Upper lobe of left lung (tissue), 6 donors: ENCODE results near the gene MTHFD1L. TPM values are rescaled to one million over a fixed set of nuclear protein-coding genes. Genes with fewer than 3 reads are reported as not detected.
A peak's percentile ranks its signal among the peaks of the same experiment; 100 is the strongest.

ENCODE experiments used
- ATAC-seq, 2 donors: fragments of 200-7000 bp; cut with Tn5 transposase; one replicate each; pipeline ENCODE4 v1.9.1; 2022; ENCODE audit warnings: mild to moderate bottlenecking in 2 of 2, moderate library complexity in 2 of 2; ENCODE audit not compliant: low FRiP score in 2 of 2
- DNase-seq, 2 donors: peaks; one replicate each; pipeline ENCODE4 v3.0.0-alpha.2; 2019 to 2020
- H3K27ac ChIP-seq, 4 donors: fragments of 200-600 bp; sonication (generic); one replicate each; pipeline ENCODE4 v1.5.1; 2016 to 2019
- H3K27me3 ChIP-seq, 4 donors: fragments of 200-600 bp; sonication (generic); one replicate each; pipeline ENCODE4 v1.5.1; 2017 to 2019
- H3K36me3 ChIP-seq, 4 donors: fragments of 200-600 bp; sonication (generic); one replicate each; pipeline ENCODE4 v1.5.1; 2016 to 2019
- H3K4me1 ChIP-seq, 4 donors: fragments of 200-600 bp; sonication (generic); one replicate each; pipeline ENCODE4 v1.5.1; 2018 to 2019
- H3K4me3 ChIP-seq, 4 donors: fragments of 200-600 bp; sonication (generic); one replicate each; pipeline ENCODE4 v1.5.1; 2017 to 2019; ENCODE audit warnings: mild to moderate bottlenecking in 2 of 4, moderate library complexity in 1 of 4
- H3K9me3 ChIP-seq, 4 donors: fragments of 200-600 bp; sonication (generic); one replicate each; pipeline ENCODE4 v1.5.1; 2018 to 2019
- EP300 ChIP-seq, 4 donors: sonication (generic); formaldehyde crosslinking; IDR thresholded peaks; one replicate each; pipeline ENCODE4 v1.5.1; 2017; ENCODE audit warnings: antibody characterized with exemption in 4 of 4, control low read depth in 2 of 4
- POLR2A ChIP-seq, 4 donors: fragments of 450-650 bp; IDR thresholded peaks; one replicate each; pipeline ENCODE4 v1.5.1; 2016 to 2017; ENCODE audit warnings: antibody characterized with exemption in 4 of 4, mild to moderate bottlenecking in 2 of 4
- POLR2AphosphoS5 ChIP-seq, 2 donors: sonication (generic); formaldehyde crosslinking; IDR thresholded peaks; one replicate each; pipeline ENCODE4 v1.5.1; 2017; ENCODE audit warnings: antibody characterized with exemption in 2 of 2
- WGBS, 2 donors: methylation state at CpG; one replicate each; pipeline ENCODE4 v1.1.5; 2017 to 2018; 5-methylcytosine and 5-hydroxymethylcytosine counted together
- total RNA-seq, 6 donors: library from RNA; depleted of rRNA in 4 of 6; stranded (reverse); fragments of >200 nt in 4 of 6; gene quantifications; one replicate each; pipeline versions ENCODE4 v1.1.0 to v1.2.1, GENCODE V29; 2016 to 2021
- TF ChIP-seq, protein P1 (sequence below), 6 experiments: fragments of 450-650 bp in 4 of 6; fragments of 200-600 bp in 2 of 6; sonication (generic) in 2 of 6; IDR thresholded peaks; one replicate each; pipeline ENCODE4 v1.5.1; 2016 to 2019; ENCODE audit warnings: antibody characterized with exemption in 6 of 6
- donor health status: DM: no; HTN: no; CAD: no; lungs with moderate emphysema.
- donor health status: DM: no; HTN: yes; CAD: no; lungs with severe emphysema.

The MTHFD1L gene
- total RNA-seq, 6 donors from 2014 or later: 11.8 to 32.3 (median 19.4) TPM

- ATAC-seq (peak; percentile 70 to 82), DNase-seq (peak in 1 of 2 donors; percentile 40)
- Histone ChIP-seq H3K27ac (no peak overlapping the region), H3K4me3 (no peak overlapping the region), H3K36me3 (peaks cover 0 to 30% (median 3%) of the 10 kb centered on the region in 4 donors), H3K27me3 (no peaks in the 10 kb centered on the region), H3K9me3 (no peaks in the 10 kb centered on the region), H3K4me1 (peaks cover 0 to 6% (median 6%) of the 10 kb centered on the region in 4 donors)
- TF ChIP-seq POLR2A (IDR thresholded peaks at IDR 0.05) (no peak), POLR2AphosphoS5 (IDR thresholded peaks at IDR 0.05) (no peak)
- TF ChIP-seq, protein P1, sequence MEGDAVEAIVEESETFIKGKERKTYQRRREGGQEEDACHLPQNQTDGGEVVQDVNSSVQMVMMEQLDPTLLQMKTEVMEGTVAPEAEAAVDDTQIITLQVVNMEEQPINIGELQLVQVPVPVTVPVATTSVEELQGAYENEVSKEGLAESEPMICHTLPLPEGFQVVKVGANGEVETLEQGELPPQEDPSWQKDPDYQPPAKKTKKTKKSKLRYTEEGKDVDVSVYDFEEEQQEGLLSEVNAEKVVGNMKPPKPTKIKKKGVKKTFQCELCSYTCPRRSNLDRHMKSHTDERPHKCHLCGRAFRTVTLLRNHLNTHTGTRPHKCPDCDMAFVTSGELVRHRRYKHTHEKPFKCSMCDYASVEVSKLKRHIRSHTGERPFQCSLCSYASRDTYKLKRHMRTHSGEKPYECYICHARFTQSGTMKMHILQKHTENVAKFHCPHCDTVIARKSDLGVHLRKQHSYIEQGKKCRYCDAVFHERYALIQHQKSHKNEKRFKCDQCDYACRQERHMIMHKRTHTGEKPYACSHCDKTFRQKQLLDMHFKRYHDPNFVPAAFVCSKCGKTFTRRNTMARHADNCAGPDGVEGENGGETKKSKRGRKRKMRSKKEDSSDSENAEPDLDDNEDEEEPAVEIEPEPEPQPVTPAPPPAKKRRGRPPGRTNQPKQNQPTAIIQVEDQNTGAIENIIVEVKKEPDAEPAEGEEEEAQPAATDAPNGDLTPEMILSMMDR (IDR thresholded peaks at IDR 0.05): peak; percentile 76 to 88 (median 83)
- WGBS, 2 donors: 24 to 31% methylated on average over 7 of the region's 7 CpGs
Measured at GRCh38 chr6:150891888-150892485, 26.5 kb downstream of the MTHFD1L start.

DNA sequence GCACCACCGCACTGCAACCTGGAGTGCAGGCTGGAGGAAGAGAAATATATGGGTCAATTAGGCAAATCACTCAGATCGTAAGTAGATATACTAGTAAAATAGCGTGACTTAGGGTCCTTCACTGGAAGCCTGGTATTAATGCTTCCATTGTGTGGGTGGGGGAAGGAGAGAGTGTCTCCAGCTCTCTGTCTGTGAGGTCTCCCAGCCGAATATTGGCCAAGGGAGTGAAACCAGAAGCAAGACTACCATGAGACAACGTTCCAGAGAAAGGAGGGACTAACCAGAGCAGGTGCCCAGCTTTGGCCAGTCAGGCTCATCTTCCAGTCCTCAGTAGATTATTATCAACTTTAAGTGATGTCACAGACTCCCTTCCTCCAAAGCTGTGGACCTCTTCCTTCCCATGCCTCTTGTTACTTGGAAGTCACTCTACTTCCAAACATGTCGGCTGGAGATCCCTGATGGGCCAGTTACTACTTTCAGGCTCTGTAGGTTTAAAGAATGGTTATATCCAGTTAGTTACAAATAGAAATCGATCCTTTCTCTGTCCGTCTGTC lies 28.8 kb downstream of the MTHFD1L start:
- 91% methylated on average over 8 of the region's 8 CpGs for WGBS, 2 donors
- no peak for DNase-seq
- Histone ChIP-seq H3K27me3 (no peaks in the 10 kb centered on the region), H3K36me3 (peaks cover 0 to 10% (median 4%) of the 10 kb centered on the region in 4 donors), H3K27ac (no peak overlapping the region), H3K9me3 (no peaks in the 10 kb centered on the region), H3K4me3 (no peak overlapping the region), H3K4me1 (peaks cover 0 to 6% (median 6%) of the 10 kb centered on the region in 4 donors)
- ATAC-seq: no peak
- TF ChIP-seq POLR2A (IDR thresholded peaks at IDR 0.05) (no peak), POLR2AphosphoS5 (IDR thresholded peaks at IDR 0.05) (no peak), EP300 (IDR thresholded peaks at IDR 0.05) (no peak)
- TF ChIP-seq, protein P1 (IDR thresholded peaks at IDR 0.05): no peak

DNA sequence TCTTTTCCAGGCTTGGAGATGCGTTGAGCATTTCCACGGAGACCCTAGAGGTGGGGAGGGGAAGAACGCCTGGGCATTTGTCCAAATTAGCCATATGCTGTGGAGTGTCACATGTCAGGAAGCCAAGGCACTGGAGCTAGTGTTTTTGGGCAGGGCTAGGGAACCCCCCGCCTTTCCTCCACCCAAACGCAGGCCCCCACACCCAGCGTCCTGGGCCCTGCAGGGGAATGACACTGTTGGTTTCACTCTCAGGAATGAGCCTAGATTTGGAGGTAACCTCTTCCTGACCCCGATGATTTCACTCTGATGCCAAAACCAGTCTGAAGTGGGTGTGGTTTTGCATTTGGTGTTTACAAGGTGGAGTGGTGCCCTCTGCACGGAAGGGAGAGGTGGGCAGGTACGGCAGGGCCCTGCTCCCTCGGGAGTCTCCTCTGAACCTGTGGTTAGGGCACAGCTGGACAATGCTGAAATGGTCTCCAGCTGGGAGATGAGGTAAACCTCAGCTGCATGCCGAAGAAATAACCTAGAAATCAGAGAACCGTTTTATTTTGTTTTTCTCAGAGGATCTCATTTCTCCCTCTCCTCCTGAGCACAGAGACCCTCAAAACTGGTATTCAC lies 29.5 kb downstream of the MTHFD1L start:
- H3K9me3 ChIP-seq: no peaks in the 10 kb centered on the region
- peaks cover 0 to 6% (median 6%) of the 10 kb centered on the region in 4 donors for H3K4me1 ChIP-seq
- no peak overlapping the region for H3K4me3 ChIP-seq
- H3K36me3 ChIP-seq: peaks cover 0 to 4% (median 1%) of the 10 kb centered on the region in 4 donors
- no peaks in the 10 kb centered on the region for H3K27me3 ChIP-seq
- TF ChIP-seq, protein P1 (IDR thresholded peaks at IDR 0.05): no peak
- TF ChIP-seq POLR2A (IDR thresholded peaks at IDR 0.05) (no peak), POLR2AphosphoS5 (IDR thresholded peaks at IDR 0.05) (no peak), EP300 (IDR thresholded peaks at IDR 0.05) (no peak)
- 32 to 41% methylated on average over 12 of the region's 12 CpGs for WGBS, 2 donors
- no peak overlapping the region for H3K27ac ChIP-seq
- DNase-seq (peak in 1 of 2 donors; percentile 27), ATAC-seq (peak; percentile 32 to 38)

DNA sequence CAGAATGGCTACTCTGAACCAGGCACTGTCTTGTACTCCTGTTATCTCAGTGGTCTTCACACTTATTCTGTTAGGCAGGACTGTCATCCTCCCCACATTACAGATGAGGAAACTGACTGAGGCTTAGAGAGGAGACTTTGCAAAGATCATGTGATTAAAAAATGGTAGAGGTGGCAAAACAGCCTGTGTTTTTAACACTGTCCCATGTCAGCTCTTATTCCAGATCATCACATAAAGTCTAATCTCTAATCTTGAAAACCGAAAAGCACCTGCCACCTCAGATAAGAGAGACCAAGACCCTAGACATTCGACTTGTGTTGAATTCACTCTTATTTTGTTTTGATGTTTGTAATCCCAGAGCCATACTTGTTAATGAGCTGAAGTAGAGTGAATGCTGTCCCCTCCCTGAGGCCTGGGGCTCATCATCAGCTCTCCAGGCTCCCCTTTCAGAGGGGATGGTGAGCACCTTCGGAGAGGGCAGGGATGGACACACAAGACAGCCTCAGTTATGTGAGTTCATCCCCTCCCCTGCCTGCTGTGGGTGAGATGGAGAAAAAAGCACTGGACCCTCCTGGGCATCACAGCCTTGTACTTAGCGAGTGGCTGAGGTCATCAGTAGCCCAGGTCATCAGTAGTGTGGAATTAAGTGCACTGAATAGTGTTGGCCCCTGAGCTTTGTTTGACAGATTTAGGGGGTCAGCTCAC lies 30.6 kb downstream of the MTHFD1L start:
- no peak for DNase-seq
- 66 to 67% methylated on average over 4 of the region's 4 CpGs for WGBS, 2 donors

More for the DNA sequence above, 30.6 kb downstream of the MTHFD1L start:
- Histone ChIP-seq H3K27me3 (no peaks in the 10 kb centered on the region), H3K4me1 (peaks cover 0 to 6% (median 6%) of the 10 kb centered on the region in 4 donors), H3K36me3 (peaks cover 0 to 2% (median under 1%) of the 10 kb centered on the region in 4 donors), H3K27ac (no peak overlapping the region), H3K9me3 (no peaks in the 10 kb centered on the region), H3K4me3 (no peak overlapping the region)
- TF ChIP-seq, protein P1 (IDR thresholded peaks at IDR 0.05): no peak
- TF ChIP-seq EP300 (IDR thresholded peaks at IDR 0.05) (no peak), POLR2AphosphoS5 (IDR thresholded peaks at IDR 0.05) (no peak), POLR2A (IDR thresholded peaks at IDR 0.05) (no peak)
- no peak for ATAC-seq
